H9 (cell line): ENCODE measurements around the gene RPL26. TPM values are rescaled to one million over a fixed set of nuclear protein-coding genes. Genes with fewer than 3 reads are reported as not detected.

ENCODE experiments used
- DNase-seq: peaks from one replicate; pipeline ENCODE4 v3.0.0-alpha.2; 2017
- H2AFZ ChIP-seq: one replicate; pipeline ENCODE4 v1.6.1; 2013; ENCODE audit warnings: mild to moderate bottlenecking, low read length, control low read depth, moderate library complexity
- H2AK5ac ChIP-seq: 2 replicates; pipeline ENCODE4 v1.6.1; 2013; ENCODE audit warnings: low read length, control low read depth, mixed read lengths; ENCODE audit not compliant: insufficient read length
- H2BK120ac ChIP-seq: one replicate; pipeline ENCODE4 v1.6.1; 2013; ENCODE audit warnings: low read depth, mild to moderate bottlenecking, low read length, control low read depth, inconsistent platforms; ENCODE audit not compliant: poor library complexity, severe bottlenecking
- H2BK12ac ChIP-seq: 2 replicates; pipeline ENCODE4 v1.6.1; 2013; ENCODE audit warnings: low read length, control low read depth, mixed read lengths, low read depth; ENCODE audit not compliant: insufficient read length
- H2BK15ac ChIP-seq: 2 replicates; pipeline ENCODE4 v1.6.1; 2013; ENCODE audit warnings: low read depth, low read length, control low read depth
- H2BK20ac ChIP-seq: one replicate; pipeline ENCODE4 v1.6.1; 2013; ENCODE audit warnings: low read depth, mild to moderate bottlenecking, low read length, control low read depth, inconsistent platforms; ENCODE audit not compliant: poor library complexity, severe bottlenecking
- H2BK5ac ChIP-seq: 2 replicates; pipeline ENCODE4 v1.6.1; 2013; ENCODE audit warnings: low read length, control low read depth, mixed read lengths; ENCODE audit not compliant: insufficient read length
- H3K14ac ChIP-seq: 2 replicates; pipeline ENCODE4 v1.6.1; 2013; ENCODE audit warnings: low read length, control low read depth; ENCODE audit not compliant: insufficient read depth
- H3K18ac ChIP-seq: 2 replicates; pipeline ENCODE4 v1.6.1; 2013; ENCODE audit warnings: low read depth, mild to moderate bottlenecking, mixed read lengths, low read length, control low read depth; ENCODE audit not compliant: insufficient read length
- H3K23ac ChIP-seq: 2 replicates; pipeline ENCODE4 v1.6.1; 2013; ENCODE audit warnings: low read length, control low read depth, mixed read lengths, low read depth; ENCODE audit not compliant: insufficient read length
- H3K23me2 ChIP-seq: 2 replicates; pipeline ENCODE4 v1.6.1; 2013; ENCODE audit warnings: low read depth, mild to moderate bottlenecking, mixed read lengths, low read length, control low read depth; ENCODE audit not compliant: insufficient read length, poor library complexity, severe bottlenecking
- H3K27ac ChIP-seq: 2 replicates; pipeline ENCODE4 v1.5.1; 2013; ENCODE audit warnings: low read length, control low read depth, mixed read lengths, low read depth; ENCODE audit not compliant: insufficient read length
- H3K27me3 ChIP-seq: 2 replicates; pipeline ENCODE4 v1.6.1; 2013; ENCODE audit warnings: low read length, control low read depth, inconsistent platforms; ENCODE audit not compliant: insufficient read depth
- H3K4ac ChIP-seq: 2 replicates; pipeline ENCODE4 v1.6.1; 2013; ENCODE audit warnings: low read depth, mild to moderate bottlenecking, control low read depth, inconsistent platforms, low read length, moderate library complexity
- H3K4me1 ChIP-seq: 2 replicates; pipeline ENCODE4 v1.6.1; 2013; ENCODE audit warnings: low read length, control low read depth, inconsistent platforms; ENCODE audit not compliant: insufficient read depth
- H3K4me2 ChIP-seq: 2 replicates; pipeline ENCODE4 v1.6.1; 2013; ENCODE audit warnings: low read length, control low read depth, mixed read lengths; ENCODE audit not compliant: insufficient read length, insufficient read depth
- H3K56ac ChIP-seq: 2 replicates; pipeline ENCODE4 v1.6.1; 2013; ENCODE audit warnings: low read depth, mild to moderate bottlenecking, mixed read lengths, low read length, control low read depth; ENCODE audit not compliant: insufficient read length
- H3K79me1 ChIP-seq: 2 replicates; pipeline ENCODE4 v1.6.1; 2013; ENCODE audit warnings: low read depth, mild to moderate bottlenecking, moderate library complexity, low read length, control low read depth, inconsistent platforms; ENCODE audit not compliant: insufficient read depth, poor library complexity, severe bottlenecking
- H3K79me2 ChIP-seq: 2 replicates; pipeline ENCODE4 v1.6.1; 2013; ENCODE audit warnings: low read length, control low read depth, inconsistent platforms; ENCODE audit not compliant: insufficient read depth
- H3K9ac ChIP-seq: 2 replicates; pipeline ENCODE4 v1.6.1; 2013; ENCODE audit warnings: low read length, control low read depth, mixed read lengths; ENCODE audit not compliant: insufficient read length; ENCODE audit errors: extremely low read depth
- H3K9me3 ChIP-seq: one replicate; pipeline ENCODE4 v1.6.1; 2013; ENCODE audit warnings: low read depth, low read length, inconsistent platforms; ENCODE audit not compliant: control insufficient read depth
- H3T11ph ChIP-seq: one replicate; pipeline ENCODE4 v1.6.1; 2013; ENCODE audit warnings: mild to moderate bottlenecking, low read length, control low read depth, inconsistent platforms
- H4K20me1 ChIP-seq: one replicate; pipeline ENCODE4 v1.6.1; 2013; ENCODE audit not compliant: control insufficient read depth, insufficient read length, insufficient read depth
- H4K5ac ChIP-seq: 2 replicates; pipeline ENCODE4 v1.6.1; 2013; ENCODE audit warnings: low read depth, mild to moderate bottlenecking, mixed read lengths, low read length, control low read depth; ENCODE audit not compliant: insufficient read length
- H4K8ac ChIP-seq: replicated peaks from 2 replicates; pipeline ENCODE4 v1.6.1; 2013; ENCODE audit warnings: low read length, control low read depth, mixed read lengths, low read depth; ENCODE audit not compliant: insufficient read length
- H4K91ac ChIP-seq: 2 replicates; pipeline ENCODE4 v1.6.1; 2013; ENCODE audit warnings: low read depth, mild to moderate bottlenecking, moderate library complexity, mixed read lengths, low read length, control low read depth; ENCODE audit not compliant: insufficient read length
- H3K27ac Mint-ChIP-seq, 3 experiments: 2 replicates in 2 of 3; 3 replicates in 1 of 3; pipeline ENCODE4 v1.8.0; 2020 to 2021; ENCODE audit warnings: mixed read lengths in 3 of 3, mild to moderate bottlenecking in 1 of 3, moderate library complexity in 1 of 3
- H3K27me3 Mint-ChIP-seq: 2 replicates; pipeline ENCODE4 v1.8.0; 2021; ENCODE audit warnings: low read depth, mild to moderate bottlenecking, moderate library complexity, mixed read lengths
- H3K36me3 Mint-ChIP-seq, 3 experiments: 2 replicates in 2 of 3; 3 replicates in 1 of 3; pipeline ENCODE4 v1.8.0; 2020 to 2021; ENCODE audit warnings: low read depth in 3 of 3, mixed read lengths in 3 of 3; ENCODE audit not compliant: insufficient read depth in 1 of 3
- H3K4me1 Mint-ChIP-seq, 2 experiments: 2 replicates each; pipeline ENCODE4 v1.8.0; 2020; ENCODE audit warnings: mixed read lengths in 2 of 2
- H3K4me3 Mint-ChIP-seq, 2 experiments: 2 replicates in 1 of 2; 3 replicates in 1 of 2; pipeline ENCODE4 v1.8.0; 2020 to 2021; ENCODE audit warnings: mild to moderate bottlenecking in 2 of 2, mixed read lengths in 2 of 2, moderate library complexity in 1 of 2
- H3K9me3 Mint-ChIP-seq, 2 experiments: 2 replicates in 1 of 2; 3 replicates in 1 of 2; pipeline ENCODE4 v1.8.0; 2020; ENCODE audit warnings: mild to moderate bottlenecking in 2 of 2, mixed read lengths in 2 of 2, moderate library complexity in 1 of 2
- WGBS: extraction: QIAGEN DNeasy Blood & Tissue Kit; methylation state at CpG from one replicate; pipeline ENCODE4 v1.1.7; 2013; ENCODE audit warnings: missing lambda C conversion rate, low lambda C conversion rate, mixed read lengths; ENCODE audit not compliant: insufficient read length; ENCODE audit errors: extremely low coverage; 5-methylcytosine and 5-hydroxymethylcytosine counted together
- total RNA-seq: library from RNA; stranded (reverse); gene quantifications from 2 replicates; pipeline ENCODE4 v1.2.1, GENCODE V29; 2021
- TF ChIP-seq, protein P1 (sequence below): fragments of 200-600 bp; sonication (generic); conservative IDR thresholded peaks from 3 replicates; pipeline ENCODE4 v1.8.0; 2021; ENCODE audit warnings: antibody characterized with exemption, mild to moderate bottlenecking

Gene RPL26
- total RNA-seq, 1 experiment from 2014 or later: 2,434 TPM

GRCh38 chr17:8345052-8345690 lies 37.8 kb downstream of the RPL26 start:
- Histone ChIP-seq H3K4me1 (no peaks in the 10 kb centered on the region), H3K14ac (no peak overlapping the region), H3K79me1 (no peaks in the 10 kb centered on the region), H2AFZ (no peak overlapping the region), H3T11ph (no peak overlapping the region), H2AK5ac (no peak overlapping the region), H3K9ac (no peak overlapping the region), H3K4me2 (no peak overlapping the region), H2BK15ac (no peak overlapping the region), H3K56ac (no peak overlapping the region), H3K18ac (peak overlapping the region; percentile 16), H2BK5ac (no peak overlapping the region), H4K91ac (no peak overlapping the region), H3K9me3 (no peaks in the 10 kb centered on the region), H3K23me2 (no peaks in the 10 kb centered on the region), H3K27ac (no peak overlapping the region), H2BK12ac (peak overlapping the region; percentile 50), H3K27me3 (no peaks in the 10 kb centered on the region), H4K5ac (no peak overlapping the region), H4K8ac (no peak overlapping the region), H3K79me2 (no peaks in the 10 kb centered on the region), H4K20me1 (no peaks in the 10 kb centered on the region), H3K4ac (no peak overlapping the region), H2BK120ac (no peak overlapping the region), H3K23ac (no peak overlapping the region), H2BK20ac (no peak overlapping the region)
- peaks cover 10 to 12% of the 10 kb centered on the region in 2 experiments for H3K4me1 Mint-ChIP-seq
- no peaks in the 10 kb centered on the region for H3K27me3 Mint-ChIP-seq
- no CpG with 5 or more reads among the region's 6 CpGs for WGBS
- no peak overlapping the region for H3K4me3 Mint-ChIP-seq
- no peaks in the 10 kb centered on the region for H3K9me3 Mint-ChIP-seq
- H3K27ac Mint-ChIP-seq: no peak overlapping the region
- TF ChIP-seq, protein P1, sequence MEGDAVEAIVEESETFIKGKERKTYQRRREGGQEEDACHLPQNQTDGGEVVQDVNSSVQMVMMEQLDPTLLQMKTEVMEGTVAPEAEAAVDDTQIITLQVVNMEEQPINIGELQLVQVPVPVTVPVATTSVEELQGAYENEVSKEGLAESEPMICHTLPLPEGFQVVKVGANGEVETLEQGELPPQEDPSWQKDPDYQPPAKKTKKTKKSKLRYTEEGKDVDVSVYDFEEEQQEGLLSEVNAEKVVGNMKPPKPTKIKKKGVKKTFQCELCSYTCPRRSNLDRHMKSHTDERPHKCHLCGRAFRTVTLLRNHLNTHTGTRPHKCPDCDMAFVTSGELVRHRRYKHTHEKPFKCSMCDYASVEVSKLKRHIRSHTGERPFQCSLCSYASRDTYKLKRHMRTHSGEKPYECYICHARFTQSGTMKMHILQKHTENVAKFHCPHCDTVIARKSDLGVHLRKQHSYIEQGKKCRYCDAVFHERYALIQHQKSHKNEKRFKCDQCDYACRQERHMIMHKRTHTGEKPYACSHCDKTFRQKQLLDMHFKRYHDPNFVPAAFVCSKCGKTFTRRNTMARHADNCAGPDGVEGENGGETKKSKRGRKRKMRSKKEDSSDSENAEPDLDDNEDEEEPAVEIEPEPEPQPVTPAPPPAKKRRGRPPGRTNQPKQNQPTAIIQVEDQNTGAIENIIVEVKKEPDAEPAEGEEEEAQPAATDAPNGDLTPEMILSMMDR: no peak
- H3K36me3 Mint-ChIP-seq: no peaks in the 10 kb centered on the region
- peak; percentile 26 for DNase-seq
